Lower leg skin (tissue), 3 donors: ENCODE measurements around the gene KRT76.

Source experiments
- POLR2A ChIP-seq, 2 donors: fragments of 450-650 bp; IDR thresholded peaks; one replicate each; pipeline ENCODE4 v1.6.1; 2016 to 2017; ENCODE audit warnings: antibody characterized with exemption in 2 of 2, mild to moderate bottlenecking in 1 of 2, moderate library complexity in 1 of 2
- TF ChIP-seq, protein P1 (sequence below), 3 donors: fragments of 450-650 bp; IDR thresholded peaks; one replicate each; pipeline ENCODE4 v1.5.1; 2016; ENCODE audit warnings: antibody characterized with exemption in 3 of 3, mild to moderate bottlenecking in 3 of 3, moderate library complexity in 2 of 3

DNA sequence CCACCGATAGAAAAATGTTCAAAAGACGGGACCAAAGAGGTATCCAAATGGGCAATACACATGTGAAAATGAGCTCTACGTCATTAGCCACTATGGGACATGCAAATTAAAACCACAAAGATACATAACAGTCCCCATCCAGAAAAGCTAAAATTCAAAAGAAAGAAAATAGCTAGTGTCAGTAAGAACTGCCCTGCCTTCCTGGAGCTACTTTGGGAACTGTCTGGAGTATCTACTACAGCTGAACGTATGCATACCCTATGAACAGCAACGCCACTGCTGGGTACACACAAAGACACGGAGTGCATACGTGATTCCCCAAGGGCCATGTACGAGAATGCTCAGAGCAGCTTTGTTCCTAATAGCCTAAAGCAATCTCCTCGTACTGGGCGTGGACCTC lies 48.0 kb downstream of the KRT76 start:
- TF ChIP-seq, protein P1, sequence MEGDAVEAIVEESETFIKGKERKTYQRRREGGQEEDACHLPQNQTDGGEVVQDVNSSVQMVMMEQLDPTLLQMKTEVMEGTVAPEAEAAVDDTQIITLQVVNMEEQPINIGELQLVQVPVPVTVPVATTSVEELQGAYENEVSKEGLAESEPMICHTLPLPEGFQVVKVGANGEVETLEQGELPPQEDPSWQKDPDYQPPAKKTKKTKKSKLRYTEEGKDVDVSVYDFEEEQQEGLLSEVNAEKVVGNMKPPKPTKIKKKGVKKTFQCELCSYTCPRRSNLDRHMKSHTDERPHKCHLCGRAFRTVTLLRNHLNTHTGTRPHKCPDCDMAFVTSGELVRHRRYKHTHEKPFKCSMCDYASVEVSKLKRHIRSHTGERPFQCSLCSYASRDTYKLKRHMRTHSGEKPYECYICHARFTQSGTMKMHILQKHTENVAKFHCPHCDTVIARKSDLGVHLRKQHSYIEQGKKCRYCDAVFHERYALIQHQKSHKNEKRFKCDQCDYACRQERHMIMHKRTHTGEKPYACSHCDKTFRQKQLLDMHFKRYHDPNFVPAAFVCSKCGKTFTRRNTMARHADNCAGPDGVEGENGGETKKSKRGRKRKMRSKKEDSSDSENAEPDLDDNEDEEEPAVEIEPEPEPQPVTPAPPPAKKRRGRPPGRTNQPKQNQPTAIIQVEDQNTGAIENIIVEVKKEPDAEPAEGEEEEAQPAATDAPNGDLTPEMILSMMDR (IDR thresholded peaks at IDR 0.05): no peak
- no peak for TF ChIP-seq POLR2A (IDR thresholded peaks at IDR 0.05)
